ENCODE data around the gene ZNF496.
"Not testable (repeated sequence)": the region's sequence is repeated elsewhere in the genome, so short reads cannot be mapped to it uniquely, and the experiment has no call there.

Gene ZNF496

DNA sequence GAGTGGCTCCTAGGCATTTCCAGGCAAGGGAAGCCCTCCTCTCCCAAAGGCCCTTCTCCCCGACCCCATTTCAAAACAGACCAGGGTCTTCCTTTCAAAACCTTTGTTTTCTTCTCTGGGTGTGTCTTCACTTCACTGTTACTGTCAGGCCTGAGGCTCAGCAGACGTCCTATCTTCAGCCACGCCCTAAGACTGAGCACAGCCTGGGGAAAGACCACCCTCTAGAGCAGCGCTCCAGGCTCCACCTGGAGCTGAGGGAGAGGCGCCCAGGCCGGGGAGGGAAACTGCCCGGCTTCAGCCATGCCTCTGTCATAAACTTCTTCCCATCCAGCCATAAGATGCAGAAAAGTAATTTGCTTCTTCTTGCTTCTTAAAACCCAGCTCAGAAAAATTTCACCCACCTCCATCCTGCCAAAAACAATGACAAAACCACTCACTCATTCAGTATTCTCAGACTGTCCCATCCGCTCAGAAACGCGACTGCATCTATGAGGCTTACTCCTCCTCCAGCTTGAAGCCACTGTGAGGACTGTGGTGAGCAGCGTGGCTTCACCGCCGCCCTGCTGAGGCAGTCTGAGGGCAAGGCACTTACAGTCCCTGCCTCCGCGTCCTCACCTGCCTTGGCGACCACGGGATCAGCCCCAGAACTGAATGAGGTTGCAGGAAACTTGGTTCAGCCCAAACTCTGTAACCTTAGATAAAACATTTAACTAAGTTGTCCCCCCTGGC, 39.7 kb downstream of the ZNF496 start:
- no peak for DNase-seq

DNA sequence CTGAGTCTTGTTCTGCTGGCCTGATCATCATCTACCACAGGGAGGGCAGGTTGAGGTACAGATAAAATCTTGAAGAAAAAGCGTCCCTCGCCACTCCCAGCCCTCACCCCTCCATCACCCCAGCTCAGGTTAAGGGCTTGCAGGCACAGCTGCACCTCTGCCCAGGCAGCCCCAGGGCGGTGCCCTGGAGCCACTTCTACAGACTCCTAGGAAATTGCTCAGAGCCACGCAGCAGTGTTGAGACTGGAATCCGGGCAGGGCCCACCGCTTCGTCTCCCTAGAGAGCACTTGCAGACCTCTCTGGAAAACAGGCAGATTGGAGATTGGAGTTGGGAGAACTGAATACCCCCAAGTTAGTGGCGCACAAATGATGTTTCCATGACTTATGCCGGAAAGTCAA, 40.5 kb downstream of the ZNF496 start:
- no peak for DNase-seq

DNA sequence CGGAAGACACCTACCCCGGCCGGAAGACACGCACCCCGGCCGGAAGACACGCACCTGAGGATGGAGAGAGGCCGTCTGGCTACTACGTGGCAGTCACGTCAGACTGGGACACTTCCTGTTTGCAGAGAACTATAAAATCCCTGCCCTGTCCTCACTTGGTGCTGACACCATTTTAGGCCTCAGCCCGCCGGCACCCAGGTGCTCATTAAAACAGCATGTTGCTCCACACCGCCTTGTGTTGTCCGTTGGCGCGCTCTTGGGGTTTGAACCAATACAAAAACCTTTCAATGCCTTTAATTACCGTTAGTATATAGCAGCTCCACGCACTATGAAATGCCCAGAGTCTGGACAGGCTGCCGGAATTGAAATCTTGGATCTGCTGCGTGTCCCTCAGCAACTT, 41.1 kb downstream of the ZNF496 start:
- no peak for DNase-seq

DNA sequence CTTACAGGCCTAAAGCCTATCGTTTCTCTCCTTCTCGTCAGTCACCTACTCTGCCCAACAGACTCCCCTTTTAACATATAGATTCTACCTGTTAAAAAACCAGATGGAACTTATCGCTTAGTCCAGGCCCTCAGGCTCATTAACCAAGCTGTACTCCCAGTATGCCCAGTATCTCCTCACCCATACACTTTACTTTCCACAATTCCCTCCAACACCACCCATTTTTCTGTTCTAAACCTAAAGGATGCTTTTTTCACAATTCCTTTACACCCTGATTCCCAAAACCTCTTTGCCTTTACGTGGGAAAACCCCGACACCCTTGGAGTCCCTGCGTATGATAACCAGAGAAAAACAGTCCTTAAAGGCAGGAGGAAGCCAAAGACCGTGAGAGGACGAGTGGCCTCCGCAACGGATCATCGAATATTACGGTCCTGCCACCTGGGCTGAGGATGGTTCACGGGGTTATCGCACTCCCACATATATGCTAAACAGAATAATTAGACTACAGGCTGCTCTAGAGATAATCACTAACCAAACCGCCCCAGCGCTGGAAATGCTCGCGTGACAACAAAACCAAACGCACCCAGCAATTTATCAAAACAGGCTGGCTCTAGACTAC, 42.3 kb downstream of the ZNF496 start:
- not testable (repeated sequence) for DNase-seq

DNA sequence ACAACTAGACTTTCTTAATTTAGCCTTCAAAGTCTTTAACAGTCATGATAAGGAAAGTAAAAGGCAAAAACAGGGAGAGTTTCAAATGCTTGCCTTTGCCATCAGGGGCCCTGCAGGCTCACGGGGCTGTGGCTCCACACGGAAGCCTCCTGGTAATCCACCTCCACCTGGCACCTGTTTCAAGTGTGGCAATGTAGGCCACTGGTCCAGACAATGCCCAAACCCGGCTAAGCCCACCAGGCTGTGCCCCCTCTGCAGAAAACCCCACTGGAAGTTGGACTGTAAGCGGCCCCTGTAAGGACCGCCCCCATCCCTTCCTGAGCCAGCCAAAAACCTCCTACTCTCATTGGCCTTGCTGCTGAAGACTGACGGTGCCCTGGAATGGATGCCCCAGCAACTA, 43.3 kb downstream of the ZNF496 start:
- peak; percentile 11 for DNase-seq

DNA sequence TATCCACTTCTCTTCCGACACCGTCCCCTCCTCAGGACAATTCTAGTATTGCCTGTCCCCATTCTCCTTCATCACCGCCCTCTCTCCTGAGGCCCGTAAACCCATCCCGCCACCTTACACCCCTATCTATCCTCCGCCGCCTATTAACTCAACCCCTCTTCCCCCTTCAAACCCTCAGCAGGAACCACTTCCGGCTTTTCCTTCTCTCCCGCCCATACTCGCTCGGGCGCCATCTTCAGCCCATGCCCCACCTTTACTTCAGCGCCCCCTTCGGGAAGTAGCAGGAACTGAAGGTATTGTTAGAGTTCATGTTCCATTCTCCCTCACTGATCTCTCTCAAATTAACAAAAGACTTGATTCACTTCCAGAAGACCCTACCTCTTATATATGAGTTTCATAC, 44.2 kb downstream of the ZNF496 start:
- DNase-seq: peak; percentile 26

DNA sequence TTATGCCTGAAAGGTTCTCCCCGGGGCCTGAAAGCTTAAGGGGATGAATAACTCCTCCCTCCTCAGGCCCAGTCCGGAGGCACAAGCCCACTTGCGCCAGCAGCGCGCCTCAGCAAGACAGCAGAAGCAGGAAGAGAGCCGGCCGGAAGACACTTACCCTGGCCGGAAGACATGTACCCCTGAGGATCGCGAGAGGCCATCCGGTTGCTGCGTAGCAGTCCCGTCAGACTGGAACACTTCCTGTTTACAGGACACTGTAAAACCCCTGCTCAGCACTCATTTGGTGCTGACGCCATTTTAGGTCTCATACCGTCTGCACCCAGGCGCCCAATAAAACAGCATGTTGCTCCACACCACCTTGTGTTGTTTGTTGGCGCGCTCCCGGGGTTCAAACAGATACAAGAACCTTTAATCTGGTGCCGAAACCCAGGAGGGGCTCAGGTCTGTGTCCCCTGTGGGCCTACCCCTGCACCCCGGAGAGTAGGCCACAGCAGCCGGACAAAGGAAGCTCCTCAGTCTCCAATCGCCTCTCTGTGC, 45.5 kb downstream of the ZNF496 start:
- peak; percentile 42 for DNase-seq

DNA sequence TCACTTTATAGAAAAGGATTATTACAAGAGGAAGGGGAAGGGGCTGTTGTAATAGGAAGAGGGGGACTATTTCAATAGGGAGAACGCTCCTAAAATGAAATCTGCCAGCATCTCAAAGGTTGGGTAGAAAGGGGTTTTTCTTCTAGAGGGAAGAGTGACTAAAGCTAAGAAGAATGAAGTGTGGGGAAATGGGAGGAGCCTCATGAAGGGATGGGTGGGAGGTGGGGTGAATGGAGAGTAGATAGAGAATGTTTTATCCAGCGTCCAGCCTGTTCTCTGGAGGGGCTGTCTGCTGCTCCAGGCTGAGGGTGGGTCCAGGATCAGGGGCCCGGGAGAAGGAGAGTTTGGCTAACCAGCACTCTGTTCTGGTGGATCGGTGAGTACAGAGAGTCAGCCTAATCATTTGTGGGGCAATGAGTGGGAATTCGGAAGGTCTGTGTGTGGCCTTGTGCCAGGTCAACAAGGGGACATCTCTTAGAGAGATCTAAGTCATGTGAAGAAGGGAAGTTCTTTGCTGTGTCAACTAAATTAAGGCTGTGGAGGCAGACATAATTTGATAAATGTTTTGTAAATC, 50.6 kb downstream of the ZNF496 start:
- no peak for DNase-seq

DNA sequence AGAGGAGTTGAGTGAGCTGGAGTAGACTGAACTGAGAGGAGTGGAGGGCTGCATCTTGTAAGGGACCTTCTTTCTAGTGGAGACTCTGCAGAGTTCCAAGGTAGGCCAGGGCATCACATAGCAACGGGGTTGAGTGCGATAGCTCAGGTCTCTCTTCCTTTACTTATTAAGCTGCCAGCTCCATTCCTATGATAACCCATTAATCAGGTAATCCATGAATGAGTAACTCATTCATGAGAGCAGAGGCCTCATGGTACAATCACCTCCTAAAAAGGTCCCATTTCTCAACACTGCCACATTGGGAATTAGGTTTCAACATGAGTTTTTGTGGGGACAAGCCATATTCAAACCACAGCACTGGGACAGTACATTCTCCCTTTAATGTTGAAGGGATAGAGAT, 54.5 kb downstream of the ZNF496 start:
- no peak for DNase-seq

DNA sequence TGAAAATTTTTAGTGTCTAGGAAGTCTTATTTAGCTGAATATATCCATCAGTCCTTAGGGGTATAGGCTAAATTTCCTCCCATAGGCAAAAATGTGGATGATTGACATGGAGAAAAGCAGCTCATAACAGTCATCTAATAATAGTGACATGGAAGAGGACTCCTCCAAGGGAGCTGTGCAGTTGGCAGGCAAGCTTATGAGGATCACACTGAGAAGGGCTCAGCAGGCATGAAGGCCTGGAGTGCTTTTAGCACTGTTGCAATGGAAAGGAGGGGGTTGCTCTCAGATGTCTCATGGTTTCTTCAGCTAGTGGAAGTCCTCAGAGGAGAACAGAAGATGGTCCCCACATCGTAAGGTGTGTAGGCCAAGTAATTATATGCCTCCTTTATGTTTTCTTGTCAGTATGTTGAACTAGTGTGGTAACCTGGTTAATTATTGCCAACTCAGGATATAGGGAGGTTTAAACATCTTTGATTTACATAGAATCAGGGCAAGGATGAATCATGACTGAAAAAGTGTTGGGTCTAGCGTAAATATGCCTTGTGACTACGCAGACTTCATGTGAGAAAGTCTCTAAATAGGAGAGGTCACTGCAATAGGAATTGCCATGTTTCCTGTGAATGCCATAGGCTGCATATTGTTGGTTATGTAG, 56.9 kb downstream of the ZNF496 start:
- no peak for DNase-seq

DNA sequence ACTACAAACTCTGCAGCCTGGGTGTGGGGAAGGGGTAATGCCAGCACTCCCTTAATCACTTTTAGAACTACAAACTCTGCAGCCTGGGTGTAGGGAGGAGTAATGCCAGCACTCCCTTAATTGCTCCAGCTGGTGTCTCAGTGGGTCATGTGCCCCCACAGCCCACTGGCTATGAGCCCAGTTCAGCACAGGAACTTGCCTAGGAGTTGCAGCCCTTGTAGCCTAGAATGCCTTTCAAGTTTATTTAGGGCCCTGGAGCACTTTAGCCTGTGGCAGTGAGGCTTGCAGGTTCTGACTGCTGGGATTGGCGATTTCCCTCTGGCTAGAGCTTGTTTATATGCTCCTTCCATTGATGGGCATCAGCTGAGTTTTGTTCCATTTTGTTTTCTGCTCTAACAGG, 58.7 kb downstream of the ZNF496 start:
- no peak for DNase-seq

DNA sequence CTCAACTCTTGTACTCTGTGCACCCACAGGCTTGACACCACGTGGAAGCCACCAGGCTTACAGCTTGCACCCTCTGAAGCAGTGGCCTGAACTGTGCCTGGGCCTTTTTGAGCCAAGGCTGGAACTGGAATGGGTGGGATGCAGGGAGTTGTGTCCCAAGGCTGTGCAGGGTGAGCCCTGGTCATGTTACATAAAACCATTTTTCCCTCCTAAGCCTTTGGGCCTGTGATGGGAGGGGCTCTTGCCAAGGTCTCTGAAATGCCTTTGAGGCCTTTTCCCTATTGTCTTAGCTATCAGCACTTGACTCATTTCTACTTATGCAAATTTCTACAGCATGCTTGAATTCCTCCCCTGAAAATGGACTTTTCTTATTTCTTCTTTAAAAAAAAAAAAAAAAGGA, 61.7 kb downstream of the ZNF496 start:
- no peak for DNase-seq

DNA sequence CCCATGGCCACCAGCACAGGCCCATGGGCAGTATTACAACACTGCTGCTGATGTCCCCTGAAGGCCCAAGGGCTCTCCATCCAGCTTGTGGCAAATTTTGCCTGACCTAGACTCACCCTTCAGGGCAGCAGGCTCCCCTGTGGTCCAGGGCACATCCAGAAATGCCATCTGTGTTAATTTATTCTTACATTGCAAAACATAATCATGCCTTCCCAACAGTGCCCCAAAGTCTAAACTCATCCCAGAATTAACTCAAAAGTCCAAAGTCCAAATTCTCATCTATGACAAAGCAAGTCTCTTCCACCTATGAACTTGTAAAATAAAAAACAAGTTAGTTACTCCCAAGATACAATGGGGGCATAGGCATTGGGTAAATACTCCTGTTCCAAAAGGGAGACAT, 62.5 kb downstream of the ZNF496 start:
- DNase-seq: no peak

DNA sequence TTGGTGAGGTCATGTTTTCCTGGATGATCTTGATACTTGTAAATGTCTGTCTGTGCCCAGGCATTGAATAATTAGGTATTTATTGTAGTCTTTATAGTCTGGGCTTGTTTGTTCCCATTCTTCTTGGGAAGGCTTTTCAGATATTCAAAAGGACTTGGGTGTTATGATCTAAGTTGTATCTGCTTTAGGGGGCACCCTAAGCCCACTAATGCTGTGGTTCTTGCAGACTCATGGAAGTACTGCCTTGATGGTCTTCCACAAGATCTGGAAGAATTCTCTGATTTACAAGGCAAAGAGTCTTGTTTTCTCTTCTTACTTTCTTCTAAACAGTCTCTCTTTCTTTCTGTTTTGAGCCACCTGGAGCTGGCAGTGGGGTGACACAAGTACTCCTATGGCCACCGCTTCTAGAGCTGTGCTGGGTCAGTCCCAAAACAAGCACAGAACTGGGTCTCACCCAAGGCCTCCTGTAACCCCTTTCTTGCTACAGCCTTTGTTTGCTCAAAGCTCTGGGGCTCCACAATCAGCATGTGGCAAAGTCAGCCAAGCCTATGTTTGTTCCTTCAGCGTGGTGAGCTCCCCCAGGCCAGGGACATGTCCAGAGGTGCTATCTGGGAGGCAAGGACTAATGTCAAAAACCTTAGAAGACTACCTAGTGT, 63.1 kb downstream of the ZNF496 start:
- no peak for DNase-seq

DNA sequence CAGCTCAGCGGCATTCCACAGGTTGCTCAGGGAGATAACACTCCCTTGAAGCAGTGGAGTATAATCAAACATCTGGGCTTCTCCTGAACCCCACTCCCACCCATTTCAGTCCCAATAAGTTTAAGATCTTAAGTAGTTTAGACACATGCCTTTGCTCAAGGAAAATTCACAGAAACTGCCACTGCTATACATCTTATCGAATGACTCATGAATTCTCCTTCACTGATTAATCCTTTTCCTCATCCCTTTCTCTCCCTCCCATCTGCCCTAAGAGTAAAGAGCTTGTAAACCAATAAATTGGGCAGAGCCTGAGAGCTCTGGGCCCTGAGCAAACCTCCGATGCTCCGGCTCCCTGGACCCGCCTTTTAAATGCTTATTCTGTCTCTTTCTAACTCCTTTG, 65.6 kb downstream of the ZNF496 start:
- DNase-seq: no peak

DNA sequence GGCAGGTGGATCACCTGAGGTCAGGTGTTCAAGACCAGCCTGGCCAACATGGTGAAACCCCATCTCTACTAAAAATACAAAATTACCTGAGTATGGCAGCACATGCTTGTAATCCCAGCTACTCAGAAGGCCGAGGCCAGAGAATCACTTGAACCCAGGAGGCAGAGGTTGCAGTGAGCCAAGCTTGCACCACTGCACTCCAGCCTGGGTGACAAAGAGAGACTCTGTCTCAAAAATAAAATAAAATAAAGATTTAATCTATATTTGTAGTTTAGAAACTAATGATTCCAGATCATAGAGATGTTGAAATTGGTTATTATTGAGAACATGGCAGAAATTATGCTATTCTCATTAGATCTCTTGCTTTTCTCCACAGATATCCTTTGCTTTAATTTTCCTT, 75.9 kb downstream of the ZNF496 start, which contains the start of gene VN1R5:
TSS of gene VN1R5 (plus strand) at position 301 of the 400 bp plus-strand sequence.
- DNase-seq: not testable (repeated sequence)

DNA sequence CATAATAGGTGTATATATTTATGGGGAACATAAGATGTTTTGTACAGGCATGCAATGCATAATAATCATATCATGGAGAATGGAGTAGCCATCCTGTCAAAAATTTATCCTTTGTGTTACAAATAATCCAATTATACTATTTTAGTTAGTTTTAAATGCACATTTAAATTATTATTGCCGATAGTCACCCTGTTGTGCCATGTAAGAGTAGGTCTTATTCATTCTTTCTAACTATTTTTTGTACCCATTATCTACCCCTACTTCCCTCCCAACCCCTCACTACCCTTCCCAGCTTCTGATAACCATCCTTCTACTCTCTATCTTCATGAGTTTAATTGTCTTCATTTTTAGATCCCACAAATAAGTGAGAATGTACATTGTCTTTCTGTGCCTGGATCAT, 84.1 kb downstream of the ZNF496 start:
- no peak for DNase-seq
